ENCODE data around the gene RERE.
A peak's percentile ranks its signal among the peaks of the same experiment; 100 is the strongest.
"Not testable (repeated sequence)": the region's sequence is repeated elsewhere in the genome, so short reads cannot be mapped to it uniquely, and the experiment has no call there.

The RERE gene

DNA sequence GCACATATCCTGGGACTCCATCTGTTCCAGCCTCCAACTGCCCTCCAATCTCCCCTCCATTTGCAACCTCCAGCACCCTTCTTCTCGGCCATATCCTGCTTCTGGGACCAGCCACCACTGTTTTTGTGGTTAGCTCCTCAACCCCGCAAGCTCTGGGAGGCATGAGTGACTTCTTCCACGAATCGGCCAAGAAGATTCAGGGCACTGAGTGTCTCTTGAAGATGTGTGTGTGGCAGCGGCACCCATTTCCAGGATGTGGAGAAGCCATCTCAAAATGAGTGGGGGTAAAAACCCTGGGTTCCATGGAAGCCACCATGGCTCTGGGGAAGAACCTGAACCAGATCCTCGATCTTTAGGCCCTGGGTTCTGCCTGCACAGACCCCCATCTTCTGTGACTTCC is 304.9 kb downstream of the RERE start:
- no peak for DNase-seq (ENCODE audit: low read depth)

GRCh38 chr1:8510041-8510823 is 307.2 kb downstream of the RERE start:
- peak; percentile 95 for DNase-seq (ENCODE audit: low read depth)

DNA sequence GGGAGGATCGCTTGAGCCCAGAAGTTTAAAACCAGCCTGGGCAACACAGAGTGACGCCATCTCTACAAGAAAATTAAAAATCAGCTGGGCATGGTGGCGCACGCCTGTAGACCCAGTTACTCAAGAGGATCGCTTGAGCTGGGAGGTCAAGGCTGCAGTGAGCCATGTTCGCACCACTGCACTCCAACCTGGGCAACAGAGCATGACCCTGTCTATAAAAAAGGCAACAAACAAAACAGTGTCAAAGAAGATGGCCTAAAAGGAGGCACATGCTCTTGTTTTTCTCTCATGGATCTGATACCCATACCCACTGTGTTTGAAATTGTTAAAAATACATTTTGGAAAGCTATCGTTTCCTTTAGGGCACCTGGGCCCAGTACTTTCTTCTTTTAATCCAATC is 307.9 kb downstream of the RERE start:
- no peak for DNase-seq (ENCODE audit: low read depth)

GRCh38 chr1:8506995-8507615 is 310.3 kb downstream of the RERE start:
- DNase-seq (ENCODE audit: low read depth), result no peak

DNA sequence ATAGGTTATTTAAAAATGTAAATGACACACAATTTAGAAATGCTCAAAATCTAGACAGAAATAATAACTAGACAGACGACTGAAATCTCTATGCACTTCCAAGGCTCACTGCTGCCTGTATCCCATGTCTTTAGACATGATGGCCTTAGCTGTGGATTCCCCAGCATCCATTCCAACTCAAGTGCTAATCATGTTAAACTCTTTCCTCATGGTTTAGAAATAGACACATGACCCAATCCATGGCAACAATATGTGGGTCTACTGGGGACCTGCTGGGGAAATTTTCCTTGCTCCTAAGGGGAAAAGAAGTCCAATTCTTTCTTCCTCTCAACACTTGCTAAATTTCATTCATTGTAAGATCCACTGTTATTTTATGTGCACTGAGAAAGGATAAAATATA is 311.0 kb downstream of the RERE start:
- DNase-seq (ENCODE audit: low read depth), result no peak

DNA sequence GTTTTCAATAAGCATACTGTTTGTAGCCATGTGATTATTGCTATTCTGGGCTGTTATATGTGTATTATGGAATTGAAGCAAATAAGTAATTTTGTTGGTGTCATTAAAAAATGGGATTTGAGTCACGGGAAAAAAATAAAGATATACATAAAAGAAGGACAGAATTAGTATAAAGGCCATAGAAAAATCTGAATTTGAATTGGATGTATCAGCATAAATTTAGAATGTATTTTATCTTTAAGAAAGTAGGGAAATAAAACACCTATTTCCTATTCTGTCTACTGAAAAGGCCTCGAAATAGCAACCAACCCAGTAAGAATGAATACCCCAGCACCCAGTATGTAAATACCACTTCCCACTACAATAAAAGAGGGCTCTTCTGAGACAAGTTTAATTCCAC is 313.6 kb downstream of the RERE start:
- no peak for DNase-seq (ENCODE audit: low read depth)

- not testable (repeated sequence) for DNase-seq (ENCODE audit: low read depth)
Measured at GRCh38 chr1:8502949-8503348, 314.5 kb downstream of the RERE start.

- DNase-seq (ENCODE audit: low read depth), result peak; percentile 61
Measured at GRCh38 chr1:8497210-8497819, 320.1 kb downstream of the RERE start.

- DNase-seq (ENCODE audit: low read depth), result no peak
Measured at GRCh38 chr1:8496473-8496872, 321.0 kb downstream of the RERE start.

GRCh38 chr1:8495928-8496401 is 321.5 kb downstream of the RERE start:
- DNase-seq (ENCODE audit: low read depth), result no peak

DNA sequence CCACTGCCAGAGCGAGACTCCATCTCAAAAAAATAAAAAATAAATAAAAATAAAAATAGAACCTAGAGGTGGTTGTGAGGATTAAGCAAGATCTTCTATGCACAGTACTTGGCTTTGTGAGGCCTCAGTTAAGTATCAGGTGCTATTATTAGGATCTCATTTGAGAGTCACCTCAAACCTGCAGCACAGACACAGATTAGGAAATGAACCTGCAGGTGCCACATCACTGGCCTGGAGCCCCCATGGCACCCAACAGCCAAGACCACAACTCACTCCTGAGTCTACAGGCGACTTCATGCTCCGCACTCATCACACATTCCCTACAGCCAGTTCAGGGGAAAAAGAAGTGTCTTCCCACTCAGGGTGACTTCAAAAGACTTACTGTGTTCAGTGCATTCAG is 322.8 kb downstream of the RERE start:
- DNase-seq (ENCODE audit: low read depth), result no peak

DNA sequence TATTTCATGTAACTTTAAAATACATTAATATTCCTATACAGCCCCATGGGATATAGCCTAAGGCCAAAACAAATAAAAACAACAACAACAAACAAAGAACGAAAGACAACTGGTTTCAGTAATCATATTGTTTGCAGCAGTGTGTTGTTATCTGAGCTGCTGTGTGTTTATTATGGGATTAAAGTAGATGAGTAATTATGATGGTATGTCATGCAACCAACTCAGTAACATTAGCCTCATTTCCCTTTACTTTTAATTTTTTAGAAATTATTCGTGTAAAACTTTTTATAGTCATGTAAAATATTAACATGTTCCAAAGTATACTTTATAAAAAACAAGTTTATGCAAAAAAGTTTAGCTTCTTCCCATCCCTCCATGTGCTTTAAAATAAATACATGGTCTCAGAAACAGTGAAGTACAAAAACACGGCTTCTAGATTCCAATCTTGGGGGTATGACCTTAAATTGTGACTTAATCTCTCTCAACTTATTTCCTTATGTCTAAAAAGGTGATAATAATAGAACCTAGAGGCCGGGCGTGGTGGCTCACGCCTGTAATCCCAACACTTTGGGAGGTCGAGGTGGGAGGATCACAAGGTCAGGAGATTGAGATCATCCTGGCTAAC is 323.4 kb downstream of the RERE start:
- DNase-seq (ENCODE audit: low read depth), result peak; percentile 35

DNA sequence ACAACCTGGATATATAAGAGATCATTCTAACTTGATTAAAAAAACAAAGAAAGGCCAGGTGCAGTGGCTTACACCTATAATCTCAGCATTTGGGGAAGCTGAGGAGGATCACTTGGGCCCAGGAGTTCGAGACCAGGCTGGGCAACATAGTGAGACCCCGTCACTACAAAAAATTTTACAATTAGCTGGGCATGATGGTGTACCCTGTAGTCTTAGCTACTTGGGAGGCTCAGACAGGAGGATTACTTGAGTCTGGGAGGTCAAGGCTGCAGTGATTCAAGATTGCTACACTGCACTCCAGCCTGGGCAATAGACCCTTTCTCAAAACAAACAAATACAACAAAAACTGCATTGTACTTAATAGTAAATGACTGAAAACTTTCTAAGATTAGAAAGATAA is 330.2 kb downstream of the RERE start:
- no peak for DNase-seq (ENCODE audit: low read depth)

DNA sequence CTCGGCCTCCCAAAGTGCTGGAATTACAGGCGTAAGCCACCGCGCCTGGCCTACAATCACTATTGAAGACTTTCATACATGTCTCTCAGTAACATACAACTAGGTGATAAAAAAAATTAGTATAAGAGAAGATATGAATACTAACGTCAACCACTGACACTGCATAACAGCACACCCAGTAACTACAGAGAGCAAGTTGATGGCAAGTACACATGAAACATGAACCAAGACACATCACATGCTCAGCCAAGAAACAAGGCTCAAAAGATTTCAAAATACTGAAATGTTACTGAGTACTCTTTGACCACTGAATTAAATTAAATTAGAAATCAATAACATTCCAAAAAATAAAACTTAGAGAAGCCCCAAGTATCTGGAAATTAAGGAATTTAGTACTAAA is 331.4 kb downstream of the RERE start:
- DNase-seq (ENCODE audit: low read depth), result no peak

GRCh38 chr1:8483586-8483985 is 333.9 kb downstream of the RERE start:
- no peak for DNase-seq (ENCODE audit: low read depth)

GRCh38 chr1:8482979-8483381 is 334.5 kb downstream of the RERE start:
- DNase-seq (ENCODE audit: low read depth), result peak; percentile 69

GRCh38 chr1:8481650-8482380 is 335.6 kb downstream of the RERE start:
- DNase-seq (ENCODE audit: low read depth), result peak; percentile 42

- DNase-seq (ENCODE audit: low read depth), result no peak
Measured at GRCh38 chr1:8478566-8478965, 338.9 kb downstream of the RERE start.

- no peak for DNase-seq (ENCODE audit: low read depth)
Measured at GRCh38 chr1:8477983-8478362, 339.5 kb downstream of the RERE start.

- DNase-seq (ENCODE audit: low read depth), result peak; percentile 78
Measured at GRCh38 chr1:8477166-8477982, 340.1 kb downstream of the RERE start.

DNA sequence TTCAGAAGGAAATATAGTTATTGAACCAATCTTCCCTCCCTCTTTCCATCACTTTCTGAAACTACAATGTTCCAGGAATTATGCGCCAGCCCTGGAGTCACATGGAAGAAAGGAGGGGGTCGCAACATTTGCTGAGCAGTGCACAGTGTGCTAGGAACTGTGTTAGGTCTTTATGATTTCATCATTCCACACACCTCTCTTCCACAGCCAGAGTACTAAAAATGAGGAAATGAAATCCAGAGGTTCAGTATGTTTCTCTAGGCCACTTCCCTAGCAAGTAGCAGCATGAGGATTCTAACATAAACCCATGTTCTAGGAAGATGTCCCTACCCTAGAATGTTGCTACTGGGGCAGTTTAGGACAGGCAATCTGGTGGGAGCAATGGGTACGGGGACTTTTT is 341.4 kb downstream of the RERE start:
- no peak for DNase-seq (ENCODE audit: low read depth)
